ENCODE data around the gene TBC1D14. TPM values are rescaled to one million over a fixed set of nuclear protein-coding genes. Genes with fewer than 3 reads are reported as not detected.
A peak's percentile ranks its signal among the peaks of the same experiment; 100 is the strongest.

TBC1D14 gene
- total RNA-seq, 4 donors from 2014 or later, result 42.6 to 56.9 (median 54.0) TPM

GRCh38 chr4:6881908-6882307, 27.7 kb upstream of the TBC1D14 start:
- no peak overlapping the region for H3K4me3 ChIP-seq
- no peak for DNase-seq
- H3K36me3 ChIP-seq, result peaks cover 0 to 47% (median 12%) of the 10 kb centered on the region in 4 donors
- WGBS, 2 donors (ENCODE audit: low coverage in 1 of 2), result 91% methylated on average over 12 to 16 of the region's 16 CpGs
- H3K4me1 ChIP-seq, result peaks cover 0 to 10% (median 7%) of the 10 kb centered on the region in 4 donors
- intact Hi-C loops (cut with DNase I; ENCODE audit: low total_unique reads) (no loop called here), in situ Hi-C loops (cut with MboI; ENCODE audit: low pct_ligation_motif_present in 1 of 4, low pct_unique_long_range_greater_than_20kb in 1 of 4, low sequenced_read_pairs in 3 of 4) (loop anchor here in 2 of 4 donors (10.0 to 25.0 kb wide), 3 partner anchors 157 to 180 kb away; partner anchors contain the start of genes BLOC1S4 (in 1 of the 2), GRPEL1 (in 1 of the 2) and MRFAP1L1 (in 1 of the 2))
- no peak overlapping the region for H3K27ac ChIP-seq
- H3K27me3 ChIP-seq, result no peaks in the 10 kb centered on the region
- no peaks in the 10 kb centered on the region for H3K9me3 ChIP-seq
- TF ChIP-seq POLR2AphosphoS5 (IDR thresholded peaks at IDR 0.05) (no peak), CTCF (IDR thresholded peaks at IDR 0.05) (no peak), POLR2A (IDR thresholded peaks at IDR 0.05) (no peak), EP300 (IDR thresholded peaks at IDR 0.05; ENCODE audit: low read depth) (no peak)

- no peak overlapping the region for H3K4me3 ChIP-seq
- TF ChIP-seq POLR2AphosphoS5 (IDR thresholded peaks at IDR 0.05) (no peak), CTCF (IDR thresholded peaks at IDR 0.05) (no peak), POLR2A (IDR thresholded peaks at IDR 0.05) (no peak), EP300 (IDR thresholded peaks at IDR 0.05; ENCODE audit: low read depth) (no peak)
- 60 to 80% methylated on average over 1 to 3 of the region's 3 CpGs for WGBS, 2 donors (ENCODE audit: low coverage in 1 of 2)
- H3K36me3 ChIP-seq, result peaks cover 0 to 25% (median 6%) of the 10 kb centered on the region in 4 donors
- no peaks in the 10 kb centered on the region for H3K9me3 ChIP-seq
- H3K27me3 ChIP-seq, result no peaks in the 10 kb centered on the region
- in situ Hi-C loops (cut with MboI; ENCODE audit: low pct_ligation_motif_present in 1 of 4, low pct_unique_long_range_greater_than_20kb in 1 of 4, low sequenced_read_pairs in 3 of 4) (loop anchor here in 2 of 4 donors (10.0 to 25.0 kb wide), 3 partner anchors 160 to 178 kb away; partner anchors contain the start of genes BLOC1S4 (in 1 of the 2), GRPEL1 (in 1 of the 2) and MRFAP1L1 (in 1 of the 2)), intact Hi-C loops (cut with DNase I; ENCODE audit: low total_unique reads) (no loop called here)
- DNase-seq, result no peak
- no peak overlapping the region for H3K27ac ChIP-seq
- peaks cover 0 to 10% (median 7%) of the 10 kb centered on the region in 4 donors for H3K4me1 ChIP-seq
Measured at GRCh38 chr4:6884341-6884870, 25.2 kb upstream of the TBC1D14 start.

GRCh38 chr4:6885953-6886557, 23.6 kb upstream of the TBC1D14 start:
- intact Hi-C loops (cut with DNase I; ENCODE audit: low total_unique reads) (no loop called here), in situ Hi-C loops (cut with MboI; ENCODE audit: low pct_ligation_motif_present in 1 of 4, low pct_unique_long_range_greater_than_20kb in 1 of 4, low sequenced_read_pairs in 3 of 4) (loop anchor here in 2 of 4 donors (10.0 to 25.0 kb wide), 3 partner anchors 161 to 176 kb away; partner anchors contain the start of genes BLOC1S4 (in 1 of the 2), GRPEL1 (in 1 of the 2) and MRFAP1L1 (in 1 of the 2))
- peak in 1 of 5 experiments; percentile 18 for TF ChIP-seq CTCF (IDR thresholded peaks at IDR 0.05)
- TF ChIP-seq EP300 (IDR thresholded peaks at IDR 0.05; ENCODE audit: low read depth), result no peak
- no peak for TF ChIP-seq POLR2A (IDR thresholded peaks at IDR 0.05)
- TF ChIP-seq POLR2AphosphoS5 (IDR thresholded peaks at IDR 0.05), result peak in 1 of 3 donors; percentile 12
- no peaks in the 10 kb centered on the region for H3K27me3 ChIP-seq
- H3K27ac ChIP-seq, result peak overlapping the region in 3 of 4 donors; percentile 34 to 55 (median 34)
- H3K4me3 ChIP-seq, result no peak overlapping the region
- H3K4me1 ChIP-seq, result peaks cover 0 to 10% (median 7%) of the 10 kb centered on the region in 4 donors
- H3K36me3 ChIP-seq, result peaks cover 0 to 19% (median 3%) of the 10 kb centered on the region in 4 donors
- DNase-seq, result no peak
- no peaks in the 10 kb centered on the region for H3K9me3 ChIP-seq
- 47% methylated on average over 15 of the region's 15 CpGs; no CpG with 5 or more reads in 1 of the 2 donors for WGBS, 2 donors (ENCODE audit: low coverage in 1 of 2)

GRCh38 chr4:6886886-6887285, 22.7 kb upstream of the TBC1D14 start:
- WGBS, 2 donors (ENCODE audit: low coverage in 1 of 2), result 76 to 87% methylated on average over 3 to 10 of the region's 10 CpGs
- in situ Hi-C loops (cut with MboI; ENCODE audit: low pct_ligation_motif_present in 1 of 4, low pct_unique_long_range_greater_than_20kb in 1 of 4, low sequenced_read_pairs in 3 of 4), result loop anchor here in 2 of 4 donors (10.0 to 25.0 kb wide), 3 partner anchors 162 to 175 kb away; partner anchors contain the start of genes BLOC1S4 (in 1 of the 2), GRPEL1 (in 1 of the 2) and MRFAP1L1 (in 1 of the 2)
- Histone ChIP-seq H3K27ac (no peak overlapping the region), H3K27me3 (no peaks in the 10 kb centered on the region), H3K4me1 (peaks cover 6 to 14% (median 10%) of the 10 kb centered on the region in 4 donors), H3K9me3 (no peaks in the 10 kb centered on the region), H3K4me3 (no peak overlapping the region), H3K36me3 (peaks cover 0 to 10% (median 0%) of the 10 kb centered on the region in 4 donors)
- no peak for TF ChIP-seq POLR2A (IDR thresholded peaks at IDR 0.05)
- no peak for TF ChIP-seq CTCF (IDR thresholded peaks at IDR 0.05)
- TF ChIP-seq POLR2AphosphoS5 (IDR thresholded peaks at IDR 0.05), result no peak
- TF ChIP-seq EP300 (IDR thresholded peaks at IDR 0.05; ENCODE audit: low read depth), result no peak
- intact Hi-C loops (cut with DNase I; ENCODE audit: low total_unique reads), result no loop called here
- peak; percentile 2 for DNase-seq

All from transverse colon (tissue), 4 donors.